Loucy (cell line): Measurements from ENCODE around the gene OAF.

Experiments used
- H2AFZ ChIP-seq: fragments of 200-600 bp; sonication (generic); 2 replicates; pipeline ENCODE4 v1.6.0; 2016; ENCODE audit warnings: antibody characterized with exemption, mild to moderate bottlenecking, low read length, moderate library complexity
- H3F3A ChIP-seq: fragments of 200-600 bp; 2 replicates; pipeline ENCODE4 v1.6.0; 2016; ENCODE audit warnings: antibody characterized with exemption, low read depth, mild to moderate bottlenecking
- H3K27me3 ChIP-seq: fragments of 200-600 bp; sonication (generic); 2 replicates; pipeline ENCODE4 v1.6.1; 2014; ENCODE audit warnings: low read length, mild to moderate bottlenecking; ENCODE audit not compliant: insufficient read depth, poor library complexity, severe bottlenecking
- H3K36me3 ChIP-seq: fragments of 200-600 bp; sonication (generic); 2 replicates; pipeline ENCODE4 v1.6.1; 2016; ENCODE audit warnings: low read length; ENCODE audit not compliant: insufficient read depth
- H3K4me1 ChIP-seq: fragments of 200-600 bp; sonication (generic); 2 replicates; pipeline ENCODE4 v1.5.1; 2014; ENCODE audit warnings: low read length, mild to moderate bottlenecking; ENCODE audit not compliant: insufficient read depth, poor library complexity, severe bottlenecking
- H3K4me2 ChIP-seq: fragments of 200-600 bp; sonication (generic); 2 replicates; pipeline ENCODE4 v1.6.0; 2014; ENCODE audit warnings: antibody characterized with exemption, low read length, low read depth, mild to moderate bottlenecking; ENCODE audit not compliant: poor library complexity, severe bottlenecking
- H3K4me3 ChIP-seq: fragments of 200-600 bp; sonication (generic); 2 replicates; pipeline ENCODE4 v1.5.1; 2014; ENCODE audit warnings: low read length, mild to moderate bottlenecking, mixed read lengths; ENCODE audit not compliant: poor library complexity, severe bottlenecking
- H3K79me2 ChIP-seq: fragments of 200-600 bp; sonication (generic); 2 replicates; pipeline ENCODE4 v1.6.1; 2014; ENCODE audit warnings: low read length; ENCODE audit not compliant: insufficient read depth
- H3K9ac ChIP-seq: fragments of 200-600 bp; sonication (generic); 2 replicates; pipeline ENCODE4 v1.6.0; 2014; ENCODE audit warnings: mild to moderate bottlenecking, low read depth, low read length, moderate library complexity; ENCODE audit not compliant: poor library complexity, severe bottlenecking
- H3K9me2 ChIP-seq: fragments of 200-600 bp; sonication (generic); replicated peaks from 2 replicates; pipeline ENCODE4 v1.6.1; 2016; ENCODE audit warnings: low read depth, low read length, mixed read lengths
- H3K9me3 ChIP-seq: fragments of 200-600 bp; sonication (generic); 2 replicates; pipeline ENCODE4 v1.6.1; 2014; ENCODE audit warnings: mild to moderate bottlenecking, antibody characterized with exemption, low read length, low read depth; ENCODE audit not compliant: insufficient read depth
- H4K20me1 ChIP-seq: fragments of 200-600 bp; sonication (generic); 2 replicates; pipeline ENCODE4 v1.6.0; 2014; ENCODE audit warnings: antibody characterized with exemption, low read length, mild to moderate bottlenecking; ENCODE audit not compliant: insufficient read depth, poor library complexity, severe bottlenecking
- EZH2phosphoT487 ChIP-seq: fragments of 200-600 bp; IDR thresholded peaks from 2 replicates; pipeline ENCODE4 v1.6.1; 2018; ENCODE audit warnings: antibody characterized with exemption, mild to moderate bottlenecking, moderate library complexity, borderline replicate concordance
- TF ChIP-seq, protein P1 (sequence below): fragments of 200-600 bp; sonication (generic); conservative IDR thresholded peaks from 2 replicates; pipeline ENCODE4 v1.5.1; 2014; ENCODE audit warnings: mild to moderate bottlenecking, antibody characterized with exemption, low read length

OAF gene

DNA sequence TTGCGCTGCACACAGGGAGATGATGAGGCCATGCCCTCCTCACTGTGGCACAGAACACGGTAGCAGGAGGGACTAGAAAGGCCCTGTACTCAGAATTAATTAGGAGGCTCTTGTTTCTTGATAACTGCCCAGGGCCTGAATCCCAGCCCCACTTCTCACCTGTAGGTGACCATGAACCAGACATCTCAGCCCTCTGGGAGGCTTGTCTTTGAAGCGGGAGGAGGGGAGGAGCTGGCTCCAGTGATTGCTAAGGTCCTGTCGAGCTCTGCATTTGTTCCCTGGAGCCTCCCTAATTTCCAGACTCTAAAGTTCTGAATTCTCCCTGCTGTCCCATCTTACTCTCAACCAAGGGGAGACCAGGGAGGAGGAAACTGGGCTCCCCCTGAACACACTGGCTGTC, 19.8 kb upstream of the OAF start:
- Histone ChIP-seq H3K4me2 (no peak overlapping the region), H3K36me3 (no peaks in the 10 kb centered on the region), H3K9me2 (no peaks in the 10 kb centered on the region), H3K4me1 (no peaks in the 10 kb centered on the region), H3K27me3 (no peaks in the 10 kb centered on the region), H3K79me2 (no peaks in the 10 kb centered on the region), H3K9ac (no peak overlapping the region), H3F3A (no peaks in the 10 kb centered on the region), H2AFZ (no peak overlapping the region), H3K4me3 (no peak overlapping the region), H4K20me1 (no peaks in the 10 kb centered on the region), H3K9me3 (no peaks in the 10 kb centered on the region)
- no peak for TF ChIP-seq EZH2phosphoT487
- TF ChIP-seq, protein P1, sequence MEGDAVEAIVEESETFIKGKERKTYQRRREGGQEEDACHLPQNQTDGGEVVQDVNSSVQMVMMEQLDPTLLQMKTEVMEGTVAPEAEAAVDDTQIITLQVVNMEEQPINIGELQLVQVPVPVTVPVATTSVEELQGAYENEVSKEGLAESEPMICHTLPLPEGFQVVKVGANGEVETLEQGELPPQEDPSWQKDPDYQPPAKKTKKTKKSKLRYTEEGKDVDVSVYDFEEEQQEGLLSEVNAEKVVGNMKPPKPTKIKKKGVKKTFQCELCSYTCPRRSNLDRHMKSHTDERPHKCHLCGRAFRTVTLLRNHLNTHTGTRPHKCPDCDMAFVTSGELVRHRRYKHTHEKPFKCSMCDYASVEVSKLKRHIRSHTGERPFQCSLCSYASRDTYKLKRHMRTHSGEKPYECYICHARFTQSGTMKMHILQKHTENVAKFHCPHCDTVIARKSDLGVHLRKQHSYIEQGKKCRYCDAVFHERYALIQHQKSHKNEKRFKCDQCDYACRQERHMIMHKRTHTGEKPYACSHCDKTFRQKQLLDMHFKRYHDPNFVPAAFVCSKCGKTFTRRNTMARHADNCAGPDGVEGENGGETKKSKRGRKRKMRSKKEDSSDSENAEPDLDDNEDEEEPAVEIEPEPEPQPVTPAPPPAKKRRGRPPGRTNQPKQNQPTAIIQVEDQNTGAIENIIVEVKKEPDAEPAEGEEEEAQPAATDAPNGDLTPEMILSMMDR, result no peak

DNA sequence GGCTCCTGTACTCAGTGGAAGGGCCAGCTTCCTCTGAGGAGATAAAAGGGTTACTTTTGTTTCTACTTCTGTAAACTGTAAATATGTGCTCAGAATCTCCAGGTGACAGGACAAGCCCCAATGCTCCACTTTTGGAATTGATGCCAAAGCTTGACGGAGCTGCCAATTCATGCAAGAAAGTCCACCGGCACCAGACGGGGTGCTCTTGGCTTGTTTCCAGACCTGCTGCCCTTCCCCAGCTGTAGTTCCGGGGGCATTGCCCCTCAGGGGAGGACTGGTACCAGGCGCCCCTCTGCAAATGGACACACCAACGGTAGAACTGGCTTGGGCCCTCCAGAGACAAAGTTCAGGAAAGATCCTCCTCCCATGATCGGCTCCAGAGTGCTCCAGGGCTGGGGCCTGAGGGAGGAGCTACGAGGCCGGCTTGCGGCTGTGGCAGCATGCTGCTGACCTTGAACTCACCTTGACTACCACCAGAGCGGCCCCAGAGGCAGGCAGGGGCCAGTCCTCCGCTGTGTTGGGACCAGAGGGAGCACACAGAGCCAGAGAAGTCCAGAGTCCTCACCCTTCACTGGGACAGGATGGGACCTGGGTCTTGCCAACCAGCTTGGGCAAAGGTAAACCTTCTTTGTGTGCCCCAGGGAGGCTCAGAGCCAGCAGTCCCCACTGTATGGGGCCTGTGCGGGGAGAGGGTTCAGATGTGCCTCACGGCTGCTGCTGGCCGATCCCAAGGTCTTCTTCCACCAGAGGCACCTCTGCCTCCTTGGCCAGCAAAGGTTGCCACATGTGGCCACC, 17.8 kb upstream of the OAF start:
- H4K20me1 ChIP-seq, result no peaks in the 10 kb centered on the region
- H3K9me2 ChIP-seq, result no peaks in the 10 kb centered on the region
- no peak for TF ChIP-seq EZH2phosphoT487
- TF ChIP-seq, protein P1, result no peak
- H2AFZ ChIP-seq, result no peak overlapping the region
- H3F3A ChIP-seq, result no peaks in the 10 kb centered on the region
- no peaks in the 10 kb centered on the region for H3K36me3 ChIP-seq
- no peak overlapping the region for H3K4me2 ChIP-seq
- no peak overlapping the region for H3K9ac ChIP-seq
- no peaks in the 10 kb centered on the region for H3K27me3 ChIP-seq
- no peak overlapping the region for H3K4me3 ChIP-seq
- no peaks in the 10 kb centered on the region for H3K9me3 ChIP-seq
- H3K79me2 ChIP-seq, result no peaks in the 10 kb centered on the region
- no peaks in the 10 kb centered on the region for H3K4me1 ChIP-seq

DNA sequence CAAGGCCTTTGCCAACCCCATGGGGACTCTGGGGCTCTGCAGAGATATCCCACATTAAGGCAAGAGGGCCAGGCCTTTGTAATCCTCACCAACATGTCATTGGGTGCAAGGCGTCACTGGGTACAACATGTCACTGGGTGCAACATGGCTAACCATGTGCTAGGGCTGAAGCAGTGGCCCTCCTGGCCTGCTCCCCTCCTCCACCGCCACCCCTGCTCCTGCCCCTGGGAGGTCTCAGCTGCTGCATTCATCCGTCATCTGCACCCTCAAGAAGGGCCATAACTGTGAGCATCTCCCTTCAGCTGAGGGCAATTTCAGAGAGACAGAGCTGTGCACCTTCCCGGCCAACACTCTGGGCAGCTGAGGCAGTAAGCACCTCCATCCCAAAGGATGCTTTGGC, 16.7 kb upstream of the OAF start:
- Histone ChIP-seq H3K36me3 (no peaks in the 10 kb centered on the region), H3K27me3 (no peaks in the 10 kb centered on the region)
- TF ChIP-seq, protein P1, result no peak
- TF ChIP-seq EZH2phosphoT487, result no peak

More for the DNA sequence above, 16.7 kb upstream of the OAF start:
- no peak overlapping the region for H3K4me3 ChIP-seq
- no peak overlapping the region for H3K4me2 ChIP-seq
- no peak overlapping the region for H2AFZ ChIP-seq
- H3F3A ChIP-seq, result no peaks in the 10 kb centered on the region
- no peaks in the 10 kb centered on the region for H3K9me3 ChIP-seq
- H4K20me1 ChIP-seq, result no peaks in the 10 kb centered on the region
- no peaks in the 10 kb centered on the region for H3K79me2 ChIP-seq
- H3K9me2 ChIP-seq, result no peaks in the 10 kb centered on the region
- no peaks in the 10 kb centered on the region for H3K4me1 ChIP-seq
- H3K9ac ChIP-seq, result no peak overlapping the region
